Measurements from ENCODE around the gene FSHR. TPM values are rescaled to one million over a fixed set of nuclear protein-coding genes. Genes with fewer than 3 reads are reported as not detected.

Gene FSHR
- total RNA-seq, 1 experiment from 2014 or later, result not detected

DNA sequence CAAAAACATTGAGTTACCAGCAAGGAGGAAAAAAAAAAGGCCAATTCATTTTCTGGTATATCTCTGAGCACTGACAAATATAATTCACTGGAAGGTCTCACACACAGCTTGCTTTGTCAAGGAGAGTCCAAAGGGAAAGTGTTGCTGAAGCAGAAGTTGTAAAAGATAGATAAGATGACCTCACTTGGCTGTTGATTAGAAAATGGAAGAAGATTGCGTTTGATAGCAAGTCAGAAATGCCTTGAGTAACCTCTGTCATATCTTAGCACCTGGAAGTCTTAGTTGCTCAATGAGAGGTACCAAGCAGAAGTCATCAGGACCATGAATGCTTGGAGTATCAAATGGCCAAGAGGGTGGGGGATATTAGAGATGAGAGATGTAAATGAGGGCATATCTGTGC is 105.2 kb downstream of the FSHR start:
- CTCF ChIA-PET, result no interaction called here
- Histone ChIP-seq H3K36me3 (ENCODE audit: insufficient read depth, low read length, poor library complexity, severe bottlenecking) (no peaks in the 10 kb centered on the region), H3K4me3 (ENCODE audit: low read depth, low read length, poor library complexity, severe bottlenecking) (no peak overlapping the region), H3K27ac (ENCODE audit: low read depth, low read length, poor library complexity, severe bottlenecking) (no peak overlapping the region), H3K9me3 (ENCODE audit: low read depth, low read length, poor library complexity, severe bottlenecking) (no peaks in the 10 kb centered on the region), H3K27me3 (replicated peaks; ENCODE audit: insufficient read depth, low read depth, low read length, poor library complexity) (no peaks in the 10 kb centered on the region), H3K4me1 (ENCODE audit: insufficient read depth, low read length, poor library complexity, severe bottlenecking) (no peaks in the 10 kb centered on the region)
- DNase-seq (ENCODE audit: low spot score), result no peak
- intact Hi-C loops (cut with micrococcal nuclease; ENCODE audit: unreplicated experiment), result no loop called here
- POLR2A ChIA-PET (ENCODE audit: low non-redundant PET), result no interaction called here
- no peak for TF ChIP-seq EZH2 (IDR thresholded peaks at IDR 0.05; ENCODE audit: borderline replicate concordance, low read depth, low read length, poor library complexity, severe bottlenecking)
- TF ChIP-seq, protein P1, sequence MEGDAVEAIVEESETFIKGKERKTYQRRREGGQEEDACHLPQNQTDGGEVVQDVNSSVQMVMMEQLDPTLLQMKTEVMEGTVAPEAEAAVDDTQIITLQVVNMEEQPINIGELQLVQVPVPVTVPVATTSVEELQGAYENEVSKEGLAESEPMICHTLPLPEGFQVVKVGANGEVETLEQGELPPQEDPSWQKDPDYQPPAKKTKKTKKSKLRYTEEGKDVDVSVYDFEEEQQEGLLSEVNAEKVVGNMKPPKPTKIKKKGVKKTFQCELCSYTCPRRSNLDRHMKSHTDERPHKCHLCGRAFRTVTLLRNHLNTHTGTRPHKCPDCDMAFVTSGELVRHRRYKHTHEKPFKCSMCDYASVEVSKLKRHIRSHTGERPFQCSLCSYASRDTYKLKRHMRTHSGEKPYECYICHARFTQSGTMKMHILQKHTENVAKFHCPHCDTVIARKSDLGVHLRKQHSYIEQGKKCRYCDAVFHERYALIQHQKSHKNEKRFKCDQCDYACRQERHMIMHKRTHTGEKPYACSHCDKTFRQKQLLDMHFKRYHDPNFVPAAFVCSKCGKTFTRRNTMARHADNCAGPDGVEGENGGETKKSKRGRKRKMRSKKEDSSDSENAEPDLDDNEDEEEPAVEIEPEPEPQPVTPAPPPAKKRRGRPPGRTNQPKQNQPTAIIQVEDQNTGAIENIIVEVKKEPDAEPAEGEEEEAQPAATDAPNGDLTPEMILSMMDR (conservative IDR thresholded peaks at IDR 0.05; ENCODE audit: low read depth, low read length), result no peak
- BruUV-seq (replicated peaks), result no TSS peak

DNA sequence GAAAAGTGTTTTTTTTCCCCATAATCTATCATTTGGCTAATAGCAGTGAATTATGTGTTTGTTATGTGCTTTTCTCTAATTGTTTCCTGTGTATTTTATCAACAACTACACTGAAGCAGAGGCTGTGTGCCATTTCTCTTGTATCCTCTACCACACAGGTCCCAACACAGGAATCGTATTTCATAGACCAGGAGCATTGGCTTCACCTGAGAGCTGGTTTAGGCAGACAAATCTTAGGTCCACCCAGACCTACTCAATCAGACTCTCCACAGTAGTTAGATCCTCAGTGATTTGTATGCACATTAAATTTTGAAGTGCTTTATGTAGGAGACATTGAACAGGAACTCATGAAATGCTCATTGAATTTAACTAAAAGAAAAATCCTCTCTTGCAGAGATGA is 109.2 kb downstream of the FSHR start:
- Histone ChIP-seq H3K4me1 (ENCODE audit: insufficient read depth, low read length, poor library complexity, severe bottlenecking) (no peaks in the 10 kb centered on the region), H3K27me3 (replicated peaks; ENCODE audit: insufficient read depth, low read depth, low read length, poor library complexity) (peaks cover 3% of the 10 kb centered on the region), H3K9me3 (ENCODE audit: low read depth, low read length, poor library complexity, severe bottlenecking) (no peaks in the 10 kb centered on the region), H3K36me3 (ENCODE audit: insufficient read depth, low read length, poor library complexity, severe bottlenecking) (no peaks in the 10 kb centered on the region), H3K27ac (ENCODE audit: low read depth, low read length, poor library complexity, severe bottlenecking) (no peak overlapping the region), H3K4me3 (ENCODE audit: low read depth, low read length, poor library complexity, severe bottlenecking) (no peak overlapping the region)
- no peak for DNase-seq (ENCODE audit: low spot score)
- intact Hi-C loops (cut with micrococcal nuclease; ENCODE audit: unreplicated experiment), result no loop called here
- no TSS peak for BruUV-seq (replicated peaks)
- TF ChIP-seq EZH2 (IDR thresholded peaks at IDR 0.05; ENCODE audit: borderline replicate concordance, low read depth, low read length, poor library complexity, severe bottlenecking), result no peak
- TF ChIP-seq, protein P1 (conservative IDR thresholded peaks at IDR 0.05; ENCODE audit: low read depth, low read length), result no peak
- POLR2A ChIA-PET (ENCODE audit: low non-redundant PET), result no interaction called here
- CTCF ChIA-PET, result no interaction called here

DNA sequence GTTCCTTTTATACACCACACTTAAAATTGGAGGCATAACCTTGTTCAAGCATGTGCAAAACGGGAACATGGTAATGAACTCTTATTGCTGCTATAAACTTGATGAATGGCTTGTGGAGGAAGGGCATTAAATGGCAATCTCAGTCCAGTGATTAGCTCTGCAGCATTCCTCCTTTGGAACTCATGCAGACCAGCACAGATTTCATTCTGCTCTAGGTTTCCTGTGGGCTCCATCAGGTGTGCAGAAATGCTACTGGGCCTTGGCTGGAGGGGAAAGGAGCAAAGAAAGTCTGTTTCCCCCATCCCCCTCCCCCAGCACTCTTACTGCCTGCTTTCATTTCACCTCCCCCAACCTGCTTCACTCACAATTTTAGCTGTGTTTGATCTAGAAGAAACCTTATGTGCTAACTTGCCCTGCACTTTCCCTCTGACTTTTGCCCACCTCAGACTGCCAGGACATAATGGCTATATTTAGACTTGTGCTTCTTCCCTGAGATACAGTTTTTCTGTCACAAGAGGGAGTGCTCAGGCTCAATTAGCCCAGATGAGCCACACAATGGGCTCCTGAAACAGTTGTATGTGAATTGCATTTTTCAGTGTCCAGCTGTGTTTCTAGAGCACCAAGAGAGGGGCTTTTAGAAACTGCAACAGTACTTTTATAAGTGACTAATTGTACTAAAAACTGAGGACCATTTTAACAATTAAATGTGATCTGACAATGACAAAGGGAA is 109.8 kb downstream of the FSHR start:
- TF ChIP-seq, protein P1 (conservative IDR thresholded peaks at IDR 0.05; ENCODE audit: low read depth, low read length), result peak; percentile 42
- no peak for TF ChIP-seq EZH2 (IDR thresholded peaks at IDR 0.05; ENCODE audit: borderline replicate concordance, low read depth, low read length, poor library complexity, severe bottlenecking)
- ChIA-PET POLR2A (ENCODE audit: low non-redundant PET) (no interaction called here), CTCF (no interaction called here)
- intact Hi-C loops (cut with micrococcal nuclease; ENCODE audit: unreplicated experiment), result no loop called here
- H3K9me3 ChIP-seq (ENCODE audit: low read depth, low read length, poor library complexity, severe bottlenecking), result no peaks in the 10 kb centered on the region
- H3K4me1 ChIP-seq (ENCODE audit: insufficient read depth, low read length, poor library complexity, severe bottlenecking), result no peaks in the 10 kb centered on the region
- H3K27me3 ChIP-seq (replicated peaks; ENCODE audit: insufficient read depth, low read depth, low read length, poor library complexity), result peaks cover 3% of the 10 kb centered on the region
- peak; percentile 35 for DNase-seq (ENCODE audit: low spot score)
- BruUV-seq (replicated peaks), result no TSS peak
- H3K36me3 ChIP-seq (ENCODE audit: insufficient read depth, low read length, poor library complexity, severe bottlenecking), result no peaks in the 10 kb centered on the region
- H3K27ac ChIP-seq (ENCODE audit: low read depth, low read length, poor library complexity, severe bottlenecking), result no peak overlapping the region
- H3K4me3 ChIP-seq (ENCODE audit: low read depth, low read length, poor library complexity, severe bottlenecking), result no peak overlapping the region

Measured in A673 (cell line).